HEK293 (cell line): ENCODE data around the gene TTC32.

Experiments
- SALL2 ChIP-seq: fragments of 450-650 bp; formaldehyde crosslinking; IDR thresholded peaks from 2 replicates; pipeline ENCODE4 v1.5.0; 2017; ENCODE audit warnings: missing biosample characterization, mild to moderate bottlenecking, missing genetic modification characterization, borderline replicate concordance
- ZNF549 ChIP-seq: fragments of 450-650 bp; IDR thresholded peaks from 2 replicates; pipeline ENCODE4 v1.5.1; 2018; ENCODE audit warnings: missing biosample characterization, missing genetic modification characterization, mild to moderate bottlenecking, inconsistent platforms, moderate library complexity
- TF ChIP-seq, protein P1 (sequence below): fragments of 450-650 bp; formaldehyde crosslinking; IDR thresholded peaks from 2 replicates; pipeline ENCODE4 v1.5.1; 2016; ENCODE audit warnings: missing biosample characterization, missing genetic modification characterization

DNA sequence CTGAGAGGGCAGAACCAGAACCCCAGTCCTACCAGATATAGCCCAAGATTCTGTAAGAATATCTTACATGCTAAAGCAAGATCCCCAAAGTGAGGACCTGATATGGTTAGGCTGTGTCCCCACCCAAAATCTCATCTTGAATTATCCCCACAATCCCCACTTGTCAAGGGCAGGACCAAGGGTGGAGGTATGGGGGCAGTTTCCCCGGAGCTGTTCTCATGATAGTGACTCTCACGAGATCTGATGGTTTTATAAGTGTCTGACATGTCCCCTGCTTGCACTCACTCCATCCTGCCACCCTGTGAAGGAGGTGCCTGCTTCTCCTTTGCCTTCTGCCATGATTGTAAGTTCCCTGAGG is 19.9 kb downstream of the TTC32 start:
- TF ChIP-seq ZNF549 (tag by site-specific recombination) (no peak), SALL2 (tag by site-specific recombination) (no peak)
- TF ChIP-seq, protein P1, sequence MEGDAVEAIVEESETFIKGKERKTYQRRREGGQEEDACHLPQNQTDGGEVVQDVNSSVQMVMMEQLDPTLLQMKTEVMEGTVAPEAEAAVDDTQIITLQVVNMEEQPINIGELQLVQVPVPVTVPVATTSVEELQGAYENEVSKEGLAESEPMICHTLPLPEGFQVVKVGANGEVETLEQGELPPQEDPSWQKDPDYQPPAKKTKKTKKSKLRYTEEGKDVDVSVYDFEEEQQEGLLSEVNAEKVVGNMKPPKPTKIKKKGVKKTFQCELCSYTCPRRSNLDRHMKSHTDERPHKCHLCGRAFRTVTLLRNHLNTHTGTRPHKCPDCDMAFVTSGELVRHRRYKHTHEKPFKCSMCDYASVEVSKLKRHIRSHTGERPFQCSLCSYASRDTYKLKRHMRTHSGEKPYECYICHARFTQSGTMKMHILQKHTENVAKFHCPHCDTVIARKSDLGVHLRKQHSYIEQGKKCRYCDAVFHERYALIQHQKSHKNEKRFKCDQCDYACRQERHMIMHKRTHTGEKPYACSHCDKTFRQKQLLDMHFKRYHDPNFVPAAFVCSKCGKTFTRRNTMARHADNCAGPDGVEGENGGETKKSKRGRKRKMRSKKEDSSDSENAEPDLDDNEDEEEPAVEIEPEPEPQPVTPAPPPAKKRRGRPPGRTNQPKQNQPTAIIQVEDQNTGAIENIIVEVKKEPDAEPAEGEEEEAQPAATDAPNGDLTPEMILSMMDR (tag by site-specific recombination) = no peak
